IPS-NIHi7 (cell line): ENCODE results near the gene ZMAT5.

Experiments
- DNase-seq: peaks from one replicate; pipeline ENCODE4 v3.0.0; 2012; ENCODE audit warnings: mixed read lengths; ENCODE audit errors: extremely low spot score

The ZMAT5 gene

GRCh38 chr22:29731058-29731850 is 35.6 kb downstream of the ZMAT5 start:
- no peak for DNase-seq

- no peak for DNase-seq
These were observed 37.6 kb downstream of the ZMAT5 start for GRCh38 chr22:29729161-29729560.

- DNase-seq = peak; percentile 92
These were observed 39.7 kb downstream of the ZMAT5 start for GRCh38 chr22:29727131-29727523.

GRCh38 chr22:29726512-29727130 is 40.2 kb downstream of the ZMAT5 start:
- DNase-seq = no peak

GRCh38 chr22:29726106-29726505 is 40.7 kb downstream of the ZMAT5 start:
- no peak for DNase-seq

- DNase-seq = no peak
These were observed 42.0 kb downstream of the ZMAT5 start for GRCh38 chr22:29724843-29725242.

GRCh38 chr22:29723766-29724165 is 43.0 kb downstream of the ZMAT5 start:
- DNase-seq = no peak

- DNase-seq = no peak
These were observed 44.2 kb downstream of the ZMAT5 start for GRCh38 chr22:29722587-29722986.

- no peak for DNase-seq
These were observed 44.7 kb downstream of the ZMAT5 start for GRCh38 chr22:29722151-29722550.

- DNase-seq = no peak
These were observed 45.9 kb downstream of the ZMAT5 start for GRCh38 chr22:29720811-29721323.

GRCh38 chr22:29719899-29720645 is 46.7 kb downstream of the ZMAT5 start, which contains the start of gene CABP7:
Gene CABP7 (plus strand): TSS chr22:29720003. CDS start chr22:29720425, 422 bp downstream.
- peak; percentile 31 for DNase-seq

GRCh38 chr22:29718949-29719898 is 47.6 kb downstream of the ZMAT5 start:
- DNase-seq = no peak

- DNase-seq = no peak
These were observed 49.0 kb downstream of the ZMAT5 start for GRCh38 chr22:29717789-29718188.

GRCh38 chr22:29716814-29717545 is 49.8 kb downstream of the ZMAT5 start:
- peak; percentile 89 for DNase-seq

GRCh38 chr22:29715705-29716104 is 51.1 kb downstream of the ZMAT5 start:
- DNase-seq = no peak

- DNase-seq = no peak
These were observed 51.6 kb downstream of the ZMAT5 start for GRCh38 chr22:29715240-29715639.

GRCh38 chr22:29713156-29713727 is 53.6 kb downstream of the ZMAT5 start:
- DNase-seq = no peak

- no peak for DNase-seq
These were observed 54.7 kb downstream of the ZMAT5 start for GRCh38 chr22:29712119-29712518.

GRCh38 chr22:29710922-29711593 is 55.7 kb downstream of the ZMAT5 start:
- no peak for DNase-seq

- DNase-seq = no peak
These were observed 56.6 kb downstream of the ZMAT5 start for GRCh38 chr22:29710193-29710592.
